Panc1 (cell line): ENCODE results near the gene JUND. TPM values are rescaled to one million over a fixed set of nuclear protein-coding genes. Genes with fewer than 3 reads are reported as not detected.

ENCODE experiments used
- ATAC-seq: fragments of 200-7000 bp; cut with Tn5 transposase; 2 replicates; pipeline ENCODE4 v1.9.1; 2020; ENCODE audit warnings: mild to moderate bottlenecking, moderate library complexity
- BruUV-seq: library from RNA; stranded (reverse); fragments of 400-500 nt; replicated peaks from 2 replicates; lab custom pipeline; 2021; lab: Mats Ljungman, UMichigan
- CTCF ChIA-PET: fragments of 300-600 bp; sonication (Branson Sonifier 250); formaldehyde crosslinking; loops from one replicate; lab custom pipeline; 2022; ENCODE audit warnings: antibody characterized with exemption; lab: Charles Lee
- POLR2A ChIA-PET: fragments of 300-600 bp; sonication (Branson Sonifier 250); formaldehyde crosslinking; loops from one replicate; lab custom pipeline; 2022; ENCODE audit warnings: antibody characterized with exemption; lab: Charles Lee
- DNase-seq: peaks from one replicate; pipeline ENCODE4 v3.0.0-alpha.2; 2010; ENCODE audit warnings: low read depth, low spot score
- H3K27ac ChIP-seq: 2 replicates; pipeline ENCODE4 v1.5.1; 2011; ENCODE audit warnings: mild to moderate bottlenecking, low read length, inconsistent platforms
- H3K27me3 ChIP-seq: fragments of 200-500 bp; sonication (Bioruptor generic); 2 replicates; pipeline ENCODE4 v1.6.0; 2014; ENCODE audit warnings: low read length, inconsistent platforms; ENCODE audit not compliant: control insufficient read depth, insufficient read depth
- H3K36me3 ChIP-seq: fragments of 200-500 bp; sonication (Bioruptor generic); 2 replicates; pipeline ENCODE4 v1.5.1; 2014; ENCODE audit warnings: inconsistent platforms, mild to moderate bottlenecking, low read length, moderate library complexity; ENCODE audit not compliant: control insufficient read depth, insufficient read depth
- H3K4me1 ChIP-seq: 2 replicates; pipeline ENCODE4 v1.5.1; 2011; ENCODE audit warnings: inconsistent platforms, mild to moderate bottlenecking, low read length, moderate library complexity; ENCODE audit not compliant: control insufficient read depth, insufficient read depth
- H3K4me3 ChIP-seq, 2 experiments: 2 replicates each; pipeline ENCODE4 v1.5.1; 2011 to 2012; ENCODE audit warnings: low read depth in 2 of 2, low read length in 2 of 2, mild to moderate bottlenecking in 2 of 2, inconsistent platforms in 1 of 2, moderate library complexity in 1 of 2
- H3K9me3 ChIP-seq: fragments of 200-500 bp; sonication (Bioruptor generic); 2 replicates; pipeline ENCODE4 v1.5.1; 2014; ENCODE audit warnings: low read depth, mild to moderate bottlenecking, inconsistent platforms, low read length, moderate library complexity; ENCODE audit not compliant: control insufficient read depth, insufficient read depth
- POLR2AphosphoS5 ChIP-seq: IDR thresholded peaks from 2 replicates; pipeline ENCODE4 v1.6.1; 2012; ENCODE audit warnings: mild to moderate bottlenecking, low read depth, low read length, moderate library complexity
- SIN3A ChIP-seq: IDR thresholded peaks from 2 replicates; pipeline ENCODE4 v1.6.1; 2012; ENCODE audit warnings: low read depth, mild to moderate bottlenecking, low read length, moderate library complexity, borderline replicate concordance; ENCODE audit not compliant: insufficient read depth
- TCF7L2 ChIP-seq: IDR thresholded peaks from 2 replicates; pipeline ENCODE4 v1.6.1; 2011; ENCODE audit warnings: mild to moderate bottlenecking, low read depth, low read length, inconsistent platforms
- in situ Hi-C: cut with HindIII; loops from 2 replicates; pipeline ENCODE4 v1.10.0; 2016; ENCODE audit warnings: low sequenced_read_pairs, low pct_unique_long_range_greater_than_20kb
- intact Hi-C: fragments of 100-400 bp; cut with micrococcal nuclease; formaldehyde crosslinking; loops from one replicate; pipeline ENCODE4 v1.10.0; 2022; ENCODE audit not compliant: unreplicated experiment
- total RNA-seq: library from RNA; stranded (reverse); gene quantifications from one replicate; pipeline ENCODE4 v1.2.1, GENCODE V29; 2021; ENCODE audit not compliant: unreplicated experiment
- TF ChIP-seq, protein P1 (sequence below): fragments of 450-650 bp; IDR thresholded peaks from 2 replicates; pipeline ENCODE4 v1.5.1; 2017; ENCODE audit warnings: mild to moderate bottlenecking
- TF ChIP-seq, protein P2 (sequence below), 2 experiments: IDR thresholded peaks; 2 replicates each; pipeline ENCODE4 v1.6.1; 2011 to 2012; ENCODE audit warnings: low read depth in 2 of 2, control low read depth in 1 of 2, low read length in 1 of 2, mild to moderate bottlenecking in 1 of 2, moderate library complexity in 1 of 2; ENCODE audit not compliant: insufficient read depth in 1 of 2

Gene JUND
- total RNA-seq, 1 experiment from 2014 or later: 130 TPM

DNA sequence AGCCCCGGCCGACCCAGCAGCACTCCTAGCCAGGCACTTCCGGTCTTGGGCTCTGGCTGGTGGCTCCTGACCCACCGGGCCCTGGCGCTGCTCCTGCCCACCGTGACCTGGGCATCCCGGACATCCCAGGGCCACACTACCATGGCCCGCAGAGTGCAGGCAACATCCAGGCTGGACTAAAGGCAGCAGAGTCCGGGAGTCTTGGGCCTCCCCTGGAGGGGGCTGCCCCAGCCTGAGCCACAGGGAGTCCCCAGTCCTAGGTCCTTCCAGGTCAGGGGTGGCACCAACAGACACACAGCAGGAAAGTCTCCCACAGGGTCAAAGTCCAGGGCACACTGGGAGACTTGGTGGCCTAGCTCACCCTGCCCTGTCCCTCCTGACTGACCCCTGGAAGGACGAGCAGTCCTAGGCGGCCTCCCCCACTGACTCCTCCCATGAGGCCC lies 30.7 kb upstream of the JUND start:
- no peak overlapping the region for H3K4me3 ChIP-seq
- intact Hi-C loops (no loop called here), in situ Hi-C loops (no loop called here)
- ATAC-seq (no peak), DNase-seq (no peak)
- peaks cover 23% of the 10 kb centered on the region for H3K4me1 ChIP-seq
- no peak overlapping the region for H3K27ac ChIP-seq
- TF ChIP-seq POLR2AphosphoS5: no peak
- no peak for TF ChIP-seq TCF7L2
- TF ChIP-seq, protein P1, sequence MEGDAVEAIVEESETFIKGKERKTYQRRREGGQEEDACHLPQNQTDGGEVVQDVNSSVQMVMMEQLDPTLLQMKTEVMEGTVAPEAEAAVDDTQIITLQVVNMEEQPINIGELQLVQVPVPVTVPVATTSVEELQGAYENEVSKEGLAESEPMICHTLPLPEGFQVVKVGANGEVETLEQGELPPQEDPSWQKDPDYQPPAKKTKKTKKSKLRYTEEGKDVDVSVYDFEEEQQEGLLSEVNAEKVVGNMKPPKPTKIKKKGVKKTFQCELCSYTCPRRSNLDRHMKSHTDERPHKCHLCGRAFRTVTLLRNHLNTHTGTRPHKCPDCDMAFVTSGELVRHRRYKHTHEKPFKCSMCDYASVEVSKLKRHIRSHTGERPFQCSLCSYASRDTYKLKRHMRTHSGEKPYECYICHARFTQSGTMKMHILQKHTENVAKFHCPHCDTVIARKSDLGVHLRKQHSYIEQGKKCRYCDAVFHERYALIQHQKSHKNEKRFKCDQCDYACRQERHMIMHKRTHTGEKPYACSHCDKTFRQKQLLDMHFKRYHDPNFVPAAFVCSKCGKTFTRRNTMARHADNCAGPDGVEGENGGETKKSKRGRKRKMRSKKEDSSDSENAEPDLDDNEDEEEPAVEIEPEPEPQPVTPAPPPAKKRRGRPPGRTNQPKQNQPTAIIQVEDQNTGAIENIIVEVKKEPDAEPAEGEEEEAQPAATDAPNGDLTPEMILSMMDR: no peak
- TF ChIP-seq SIN3A: no peak
- POLR2A ChIA-PET: no interaction called here
- no peaks in the 10 kb centered on the region for H3K36me3 ChIP-seq
- no peaks in the 10 kb centered on the region for H3K9me3 ChIP-seq
- BruUV-seq: no TSS peak
- H3K27me3 ChIP-seq: no peaks in the 10 kb centered on the region
- CTCF ChIA-PET: no interaction called here

DNA sequence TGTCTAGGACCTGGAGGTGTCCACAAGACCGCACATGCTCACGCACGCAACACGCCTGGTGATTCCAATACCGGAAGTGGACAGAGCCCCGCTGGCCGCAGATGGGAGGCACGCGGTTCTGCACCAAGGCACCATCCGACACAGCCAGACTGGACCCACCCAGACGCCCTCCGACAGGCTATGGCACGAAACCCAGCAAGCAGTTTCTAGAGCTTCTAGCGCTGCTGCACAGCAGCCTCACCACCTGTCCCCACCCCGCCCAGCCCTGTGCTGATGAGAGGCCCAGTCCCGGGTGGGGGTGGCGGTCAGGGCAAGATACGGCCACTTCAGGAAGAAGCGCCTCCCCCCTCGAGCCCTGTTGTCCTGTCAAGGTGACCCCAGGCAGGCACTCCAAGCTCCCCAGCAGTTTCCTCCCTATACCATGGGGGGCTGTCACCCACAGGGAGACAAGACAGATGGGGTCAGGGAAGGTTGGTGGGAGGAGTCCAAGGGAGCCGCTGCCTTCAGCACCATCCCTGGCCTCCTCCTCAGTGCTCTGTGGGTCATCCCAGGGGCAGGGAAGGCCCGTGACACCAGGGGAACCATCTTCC lies 30.2 kb upstream of the JUND start:
- ATAC-seq (no peak), DNase-seq (no peak)
- intact Hi-C loops (no loop called here), in situ Hi-C loops (no loop called here)
- no TSS peak for BruUV-seq
- Histone ChIP-seq H3K4me3 (no peak overlapping the region), H3K27me3 (no peaks in the 10 kb centered on the region), H3K9me3 (no peaks in the 10 kb centered on the region), H3K4me1 (peaks cover 28% of the 10 kb centered on the region), H3K36me3 (no peaks in the 10 kb centered on the region), H3K27ac (no peak overlapping the region)
- ChIA-PET POLR2A (no interaction called here), CTCF (no interaction called here)
- TF ChIP-seq TCF7L2: no peak

DNA sequence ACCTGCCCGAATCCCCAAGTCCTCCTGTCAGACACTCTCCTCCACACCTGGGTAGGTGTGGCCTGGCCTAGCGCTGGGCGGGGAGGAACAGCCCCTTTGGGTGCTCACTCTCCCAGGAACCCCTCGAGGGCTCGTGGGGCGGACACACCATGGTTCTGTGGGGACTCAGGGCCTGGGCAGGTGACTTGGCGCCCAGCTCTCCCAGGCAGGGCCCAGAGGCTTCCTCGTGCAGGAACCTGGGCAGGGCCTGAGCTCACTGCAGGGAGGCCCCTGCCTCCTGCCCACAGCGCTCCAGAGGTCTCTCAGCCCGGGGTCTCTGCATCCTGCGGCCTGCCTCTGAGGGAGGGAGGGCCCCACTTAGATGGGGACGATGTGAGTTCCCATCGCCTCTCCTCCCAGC lies 29.5 kb upstream of the JUND start:
- DNase-seq (no peak), ATAC-seq (no peak)
- no peaks in the 10 kb centered on the region for H3K27me3 ChIP-seq
- no peak overlapping the region for H3K4me3 ChIP-seq
- no peaks in the 10 kb centered on the region for H3K9me3 ChIP-seq
- ChIA-PET CTCF (no interaction called here), POLR2A (no interaction called here)
- TF ChIP-seq POLR2AphosphoS5 (no peak), SIN3A (no peak), TCF7L2 (no peak)
- TF ChIP-seq, protein P1: no peak
- TF ChIP-seq, protein P2, sequence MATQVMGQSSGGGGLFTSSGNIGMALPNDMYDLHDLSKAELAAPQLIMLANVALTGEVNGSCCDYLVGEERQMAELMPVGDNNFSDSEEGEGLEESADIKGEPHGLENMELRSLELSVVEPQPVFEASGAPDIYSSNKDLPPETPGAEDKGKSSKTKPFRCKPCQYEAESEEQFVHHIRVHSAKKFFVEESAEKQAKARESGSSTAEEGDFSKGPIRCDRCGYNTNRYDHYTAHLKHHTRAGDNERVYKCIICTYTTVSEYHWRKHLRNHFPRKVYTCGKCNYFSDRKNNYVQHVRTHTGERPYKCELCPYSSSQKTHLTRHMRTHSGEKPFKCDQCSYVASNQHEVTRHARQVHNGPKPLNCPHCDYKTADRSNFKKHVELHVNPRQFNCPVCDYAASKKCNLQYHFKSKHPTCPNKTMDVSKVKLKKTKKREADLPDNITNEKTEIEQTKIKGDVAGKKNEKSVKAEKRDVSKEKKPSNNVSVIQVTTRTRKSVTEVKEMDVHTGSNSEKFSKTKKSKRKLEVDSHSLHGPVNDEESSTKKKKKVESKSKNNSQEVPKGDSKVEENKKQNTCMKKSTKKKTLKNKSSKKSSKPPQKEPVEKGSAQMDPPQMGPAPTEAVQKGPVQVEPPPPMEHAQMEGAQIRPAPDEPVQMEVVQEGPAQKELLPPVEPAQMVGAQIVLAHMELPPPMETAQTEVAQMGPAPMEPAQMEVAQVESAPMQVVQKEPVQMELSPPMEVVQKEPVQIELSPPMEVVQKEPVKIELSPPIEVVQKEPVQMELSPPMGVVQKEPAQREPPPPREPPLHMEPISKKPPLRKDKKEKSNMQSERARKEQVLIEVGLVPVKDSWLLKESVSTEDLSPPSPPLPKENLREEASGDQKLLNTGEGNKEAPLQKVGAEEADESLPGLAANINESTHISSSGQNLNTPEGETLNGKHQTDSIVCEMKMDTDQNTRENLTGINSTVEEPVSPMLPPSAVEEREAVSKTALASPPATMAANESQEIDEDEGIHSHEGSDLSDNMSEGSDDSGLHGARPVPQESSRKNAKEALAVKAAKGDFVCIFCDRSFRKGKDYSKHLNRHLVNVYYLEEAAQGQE (IDR thresholded peaks at IDR 0.05; ENCODE audit: insufficient read depth in 1 of 2, low read depth in 2 of 2, low read length in 1 of 2): no peak
- peaks cover 29% of the 10 kb centered on the region for H3K4me1 ChIP-seq
- no peak overlapping the region for H3K27ac ChIP-seq
- H3K36me3 ChIP-seq: no peaks in the 10 kb centered on the region
- BruUV-seq: no TSS peak
- in situ Hi-C loops (no loop called here), intact Hi-C loops (no loop called here)
